ENCODE results near the gene RHCE.

DNA sequence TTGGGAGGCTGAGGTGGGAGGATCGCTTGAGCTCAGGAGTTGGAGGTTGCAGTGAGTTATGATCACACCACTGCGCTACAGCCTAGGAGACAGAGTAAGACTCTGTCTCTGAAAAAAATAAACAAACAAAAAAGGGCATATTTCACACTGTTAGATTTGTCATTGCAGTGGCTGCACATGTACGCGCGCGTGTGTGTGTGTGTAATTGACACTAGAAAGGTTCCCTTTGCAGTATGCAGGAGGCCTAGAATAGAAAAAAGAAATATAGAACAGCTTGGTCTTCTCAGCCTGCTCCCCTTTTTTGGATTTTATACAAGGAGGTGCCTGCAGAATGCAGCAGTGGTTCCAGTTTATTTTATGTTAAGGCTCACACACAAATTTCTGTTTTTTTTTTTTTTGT is 18.7 kb upstream of the RHCE start:
- TF ChIP-seq, protein P1, sequence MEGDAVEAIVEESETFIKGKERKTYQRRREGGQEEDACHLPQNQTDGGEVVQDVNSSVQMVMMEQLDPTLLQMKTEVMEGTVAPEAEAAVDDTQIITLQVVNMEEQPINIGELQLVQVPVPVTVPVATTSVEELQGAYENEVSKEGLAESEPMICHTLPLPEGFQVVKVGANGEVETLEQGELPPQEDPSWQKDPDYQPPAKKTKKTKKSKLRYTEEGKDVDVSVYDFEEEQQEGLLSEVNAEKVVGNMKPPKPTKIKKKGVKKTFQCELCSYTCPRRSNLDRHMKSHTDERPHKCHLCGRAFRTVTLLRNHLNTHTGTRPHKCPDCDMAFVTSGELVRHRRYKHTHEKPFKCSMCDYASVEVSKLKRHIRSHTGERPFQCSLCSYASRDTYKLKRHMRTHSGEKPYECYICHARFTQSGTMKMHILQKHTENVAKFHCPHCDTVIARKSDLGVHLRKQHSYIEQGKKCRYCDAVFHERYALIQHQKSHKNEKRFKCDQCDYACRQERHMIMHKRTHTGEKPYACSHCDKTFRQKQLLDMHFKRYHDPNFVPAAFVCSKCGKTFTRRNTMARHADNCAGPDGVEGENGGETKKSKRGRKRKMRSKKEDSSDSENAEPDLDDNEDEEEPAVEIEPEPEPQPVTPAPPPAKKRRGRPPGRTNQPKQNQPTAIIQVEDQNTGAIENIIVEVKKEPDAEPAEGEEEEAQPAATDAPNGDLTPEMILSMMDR (conservative IDR thresholded peaks at IDR 0.05 in 1 of 2, IDR thresholded peaks at IDR 0.05 in 1 of 2; ENCODE audit: low read depth in 1 of 2, low read length in 2 of 2), result no peak
- no peak for TF ChIP-seq EZH2 (IDR thresholded peaks at IDR 0.05; ENCODE audit: low read length, missing control alignments)
